ENCODE results near the gene DACH1.

The DACH1 gene

GRCh38 chr13:71875823-71876222 is 8.8 kb upstream of the DACH1 start:
- no peak for DNase-seq (ENCODE audit: low read depth)
- H3K4me3 ChIP-seq (ENCODE audit: control insufficient read depth, low read depth, low read length), result no peak overlapping the region
- no peak for TF ChIP-seq CTCF (conservative IDR thresholded peaks at IDR 0.05; ENCODE audit: control insufficient read depth, insufficient read depth, low read depth, low read length)

GRCh38 chr13:71874458-71874857 is 7.5 kb upstream of the DACH1 start:
- no peak for DNase-seq (ENCODE audit: low read depth)
- TF ChIP-seq CTCF (conservative IDR thresholded peaks at IDR 0.05; ENCODE audit: control insufficient read depth, insufficient read depth, low read depth, low read length), result no peak
- H3K4me3 ChIP-seq (ENCODE audit: control insufficient read depth, low read depth, low read length), result no peak overlapping the region

GRCh38 chr13:71873418-71874247 is 6.6 kb upstream of the DACH1 start:
- no peak for DNase-seq (ENCODE audit: low read depth)
- TF ChIP-seq CTCF (conservative IDR thresholded peaks at IDR 0.05; ENCODE audit: control insufficient read depth, insufficient read depth, low read depth, low read length), result no peak
- H3K4me3 ChIP-seq (ENCODE audit: control insufficient read depth, low read depth, low read length), result no peak overlapping the region

GRCh38 chr13:71871844-71872243 is 4.8 kb upstream of the DACH1 start:
- no peak for DNase-seq (ENCODE audit: low read depth)
- TF ChIP-seq CTCF (conservative IDR thresholded peaks at IDR 0.05; ENCODE audit: control insufficient read depth, insufficient read depth, low read depth, low read length), result no peak

GRCh38 chr13:71871176-71871754 is 4.3 kb upstream of the DACH1 start:
- no peak overlapping the region for H3K4me3 ChIP-seq (ENCODE audit: control insufficient read depth, low read depth, low read length)
- DNase-seq (ENCODE audit: low read depth), result no peak
- no peak for TF ChIP-seq CTCF (conservative IDR thresholded peaks at IDR 0.05; ENCODE audit: control insufficient read depth, insufficient read depth, low read depth, low read length)

More at GRCh38 chr13:71871844-71872243, 4.8 kb upstream of the DACH1 start:
- no peak overlapping the region for H3K4me3 ChIP-seq (ENCODE audit: control insufficient read depth, low read depth, low read length)

- H3K4me3 ChIP-seq (ENCODE audit: control insufficient read depth, low read depth, low read length), result no peak overlapping the region
- TF ChIP-seq CTCF (conservative IDR thresholded peaks at IDR 0.05; ENCODE audit: control insufficient read depth, insufficient read depth, low read depth, low read length), result no peak
- no peak for DNase-seq (ENCODE audit: low read depth)
Observed at GRCh38 chr13:71870100-71870499, 3.1 kb upstream of the DACH1 start.
